ENCODE data around the gene PCDHGA5.

DNA sequence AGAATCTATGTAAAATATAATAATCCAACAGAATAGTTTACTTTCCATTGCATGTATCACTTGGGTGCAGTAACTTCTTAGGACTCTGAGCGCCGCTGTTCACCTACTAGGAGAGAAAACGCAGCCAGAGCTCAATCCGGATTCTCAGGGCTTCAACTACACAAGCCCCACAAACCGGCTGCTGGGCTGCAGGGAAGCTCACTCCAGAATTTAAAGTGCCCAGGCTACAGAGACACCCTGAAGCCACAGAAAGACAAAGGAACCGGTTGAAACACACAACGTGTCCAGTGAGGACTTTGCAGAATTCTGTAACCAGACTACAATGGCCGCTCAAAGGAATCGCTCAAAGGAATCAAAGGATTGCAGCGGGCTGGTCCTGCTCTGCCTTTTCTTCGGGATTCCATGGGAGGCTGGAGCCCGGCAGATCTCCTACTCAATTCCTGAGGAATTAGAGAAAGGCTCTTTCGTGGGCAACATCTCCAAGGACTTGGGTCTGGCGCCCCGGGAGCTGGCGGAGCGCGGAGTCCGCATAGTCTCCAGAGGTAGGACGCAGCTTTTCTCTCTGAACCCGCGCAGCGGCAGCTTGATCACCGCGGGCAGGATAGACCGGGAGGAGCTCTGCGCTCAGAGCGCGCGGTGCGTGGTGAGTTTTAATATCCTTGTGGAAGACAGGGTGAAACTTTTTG, 49.0 kb downstream of the PCDHGA5 start, which contains the start of gene PCDHGA10:
- TF ChIP-seq YY1 (IDR thresholded peaks at IDR 0.05; ENCODE audit: insufficient read depth, insufficient read length) (no peak), ZNF274 (IDR thresholded peaks at IDR 0.05; ENCODE audit: low read depth, low read length) (no peak), SUZ12 (IDR thresholded peaks at IDR 0.05; ENCODE audit: extremely low read depth, insufficient read depth, insufficient read length) (no peak)
